GM12892 (cell line): ENCODE data around the gene DDX39B.

Source experiments
- POLR2A ChIP-seq: IDR thresholded peaks from 2 replicates; pipeline ENCODE4 v1.6.1; 2011; ENCODE audit warnings: low read depth, low read length, control low read depth
- POLR2AphosphoS5 ChIP-seq: IDR thresholded peaks from 2 replicates; pipeline ENCODE4 v1.6.1; 2011; ENCODE audit warnings: low read depth, low read length, control low read depth

GRCh38 chr6:31573239-31574105 lies 31.7 kb upstream of the DDX39B start:
- TF ChIP-seq POLR2A (no peak), POLR2AphosphoS5 (no peak)
